IPS-18c (cell line): ENCODE measurements around the gene ZNF674.

Experiments used
- H3K4me3 ChIP-seq: 2 replicates; pipeline ENCODE4 v1.7.0; 2013; ENCODE audit warnings: low read depth, mild to moderate bottlenecking, low read length, moderate library complexity; ENCODE audit not compliant: insufficient read depth
- H3K9me3 ChIP-seq: one replicate; pipeline ENCODE4 v1.6.1; 2013; ENCODE audit warnings: mild to moderate bottlenecking, low read length, moderate library complexity; ENCODE audit not compliant: control insufficient read depth, insufficient read depth

ZNF674 gene

DNA sequence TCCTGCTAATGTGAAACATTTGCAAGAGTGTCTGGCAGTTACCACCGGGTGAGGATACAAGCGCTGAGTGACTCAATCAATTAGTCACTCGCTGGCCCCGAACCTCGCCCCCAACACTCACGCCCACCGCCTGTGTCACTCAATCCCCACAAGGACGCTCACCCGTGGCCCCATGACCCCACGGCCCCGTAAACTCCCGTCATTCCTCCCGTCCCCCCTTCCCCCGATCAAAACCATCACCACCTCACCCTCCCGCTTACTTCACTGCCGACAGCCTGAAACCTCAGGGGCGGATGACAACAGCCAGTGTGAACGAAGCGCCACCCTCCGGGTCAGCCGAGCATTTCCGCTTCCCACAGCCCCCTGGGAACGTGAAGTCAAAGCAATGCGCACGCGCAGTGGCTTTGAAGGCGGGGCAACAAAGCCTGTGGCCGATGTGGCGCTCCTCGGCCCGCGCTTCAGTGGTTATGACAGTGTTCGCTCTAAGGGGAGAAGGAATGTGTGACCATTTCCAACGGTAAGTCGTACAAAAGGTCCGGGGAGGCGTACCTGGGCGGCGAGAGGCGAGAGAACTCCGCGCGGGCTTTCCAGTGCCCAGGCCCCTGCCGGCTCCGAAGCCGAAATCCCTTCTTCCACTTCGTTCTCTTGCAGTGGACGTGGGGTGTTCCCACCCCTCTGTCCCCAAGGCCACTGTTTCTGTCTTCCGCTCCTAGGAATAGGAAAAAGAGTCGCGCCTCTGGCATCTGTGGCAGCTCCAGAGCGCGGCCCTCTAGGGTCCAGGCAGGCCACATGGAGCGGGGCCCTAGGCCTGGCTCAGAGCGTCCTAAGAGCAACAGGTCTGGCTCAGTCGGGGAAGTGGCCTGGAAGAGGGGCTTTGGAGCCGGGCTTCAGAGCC is at the start of gene ZNF674:
TSS of gene ZNF674 (minus strand) at position 311 of the 895 bp plus-strand sequence. CDS start 3,334 bp downstream, outside the sequence.
- H3K4me3 ChIP-seq = peak within 1 kb of the TSS; percentile 74
- H3K9me3 ChIP-seq = peaks cover 12% of the 10 kb centered on the region

DNA sequence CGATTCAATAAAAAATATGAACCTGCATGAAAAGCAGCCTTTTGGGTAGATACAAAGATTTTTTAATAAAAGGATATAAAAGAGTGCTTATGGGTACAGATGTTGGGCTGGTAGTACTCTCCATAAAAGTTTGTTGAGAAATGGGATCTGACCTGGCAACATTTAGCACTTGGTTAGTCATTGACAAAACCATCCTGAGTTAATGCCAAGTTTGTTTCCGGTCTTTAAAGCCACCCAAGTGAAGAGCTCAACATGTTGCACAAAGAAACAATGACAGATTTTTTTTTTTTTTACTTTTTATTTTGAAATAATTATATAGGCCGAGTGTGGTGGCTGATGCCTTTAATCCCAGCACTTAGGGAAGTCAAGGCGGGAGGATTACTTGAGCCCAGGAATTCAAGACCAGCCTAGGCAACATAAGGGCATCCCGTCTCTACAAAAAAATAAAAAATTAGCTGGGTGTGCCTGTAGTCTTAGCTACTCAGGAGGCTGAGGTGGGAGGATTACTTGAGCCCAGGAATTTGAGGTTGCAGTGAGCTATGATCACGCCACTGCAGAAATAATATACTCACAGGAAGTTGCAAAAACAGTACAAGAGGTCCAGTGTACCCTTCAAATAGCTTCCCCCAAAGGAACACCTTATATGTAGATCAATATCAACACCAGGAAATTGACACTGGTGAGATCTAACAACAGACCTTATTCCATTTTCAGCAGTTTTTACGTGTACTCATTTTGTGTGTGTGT is 44.9 kb upstream of the ZNF674 start:
- Histone ChIP-seq H3K9me3 (peaks cover 5% of the 10 kb centered on the region), H3K4me3 (no peak overlapping the region)

GRCh38 chrX:46588263-46588662 is 43.0 kb upstream of the ZNF674 start:
- Histone ChIP-seq H3K4me3 (no peak overlapping the region), H3K9me3 (peaks cover 5% of the 10 kb centered on the region)

GRCh38 chrX:46587753-46588171 is 42.5 kb upstream of the ZNF674 start:
- Histone ChIP-seq H3K4me3 (no peak overlapping the region), H3K9me3 (peaks cover 5% of the 10 kb centered on the region)

DNA sequence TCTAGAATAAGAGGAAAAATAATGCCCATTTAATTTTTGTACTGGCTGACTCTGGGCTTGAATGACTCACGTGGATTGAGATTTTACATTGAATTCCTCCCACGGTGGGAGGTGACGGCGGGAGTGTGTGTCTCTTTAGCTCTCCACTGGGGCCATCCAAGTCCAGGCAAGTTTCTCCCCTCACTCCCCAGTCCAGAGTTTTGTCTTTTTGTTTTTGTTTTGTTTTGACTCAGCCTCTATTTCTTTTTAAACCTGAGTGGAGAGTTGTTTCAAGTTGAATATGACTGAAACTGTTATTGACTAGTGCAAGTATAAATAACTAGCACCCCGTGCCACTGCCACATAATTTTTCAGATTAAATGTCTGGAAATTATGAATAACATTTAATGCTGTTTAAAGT is 41.9 kb upstream of the ZNF674 start:
- H3K4me3 ChIP-seq = no peak overlapping the region
- H3K9me3 ChIP-seq = peaks cover 3% of the 10 kb centered on the region

- H3K9me3 ChIP-seq = peaks cover 5% of the 10 kb centered on the region
- no peak overlapping the region for H3K4me3 ChIP-seq
Observed at GRCh38 chrX:46584736-46585135, 39.5 kb upstream of the ZNF674 start.

- Histone ChIP-seq H3K9me3 (peaks cover 5% of the 10 kb centered on the region), H3K4me3 (no peak overlapping the region)
Observed at GRCh38 chrX:46582966-46583365, 37.7 kb upstream of the ZNF674 start.

- no peak overlapping the region for H3K4me3 ChIP-seq
- peaks cover 5% of the 10 kb centered on the region for H3K9me3 ChIP-seq
Observed at GRCh38 chrX:46582325-46582724, 37.1 kb upstream of the ZNF674 start.

- H3K4me3 ChIP-seq = no peak overlapping the region
- H3K9me3 ChIP-seq = peaks cover 2% of the 10 kb centered on the region
Observed at GRCh38 chrX:46580613-46581012, 35.4 kb upstream of the ZNF674 start.

GRCh38 chrX:46579250-46579649 is 34.0 kb upstream of the ZNF674 start:
- Histone ChIP-seq H3K9me3 (peaks cover 5% of the 10 kb centered on the region), H3K4me3 (no peak overlapping the region)

- peaks cover 7% of the 10 kb centered on the region for H3K9me3 ChIP-seq
- no peak overlapping the region for H3K4me3 ChIP-seq
Observed at GRCh38 chrX:46577221-46578005, 32.2 kb upstream of the ZNF674 start.

DNA sequence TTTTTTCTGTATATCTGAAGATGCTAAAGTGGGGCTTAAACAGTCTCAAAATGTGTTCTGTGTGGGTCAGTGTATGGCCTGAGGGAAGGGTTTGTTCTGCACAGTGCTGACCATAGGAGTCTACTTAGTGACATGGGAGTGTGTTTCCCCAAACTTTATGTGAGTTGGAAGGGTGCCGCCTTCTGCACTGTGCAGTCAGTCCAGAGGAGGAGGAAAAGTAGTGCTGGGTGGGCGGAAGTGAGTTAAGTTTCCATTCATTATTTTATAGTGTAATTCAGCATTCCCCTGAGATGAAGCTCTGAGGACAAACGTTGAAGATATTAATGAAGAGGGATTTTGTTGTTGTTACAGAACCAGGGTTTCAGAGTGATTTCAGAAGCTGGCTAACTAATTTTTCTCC is 31.2 kb upstream of the ZNF674 start:
- peak overlapping the region; percentile 35; the same call in 1 of the 2 replicates for H3K4me3 ChIP-seq

GRCh38 chrX:46575991-46576392 is 30.8 kb upstream of the ZNF674 start:
- peaks cover 9% of the 10 kb centered on the region for H3K9me3 ChIP-seq
- H3K4me3 ChIP-seq = peak overlapping the region; percentile 35; the same call in 1 of the 2 replicates

More for the DNA sequence above, 31.2 kb upstream of the ZNF674 start:
- peaks cover 7% of the 10 kb centered on the region for H3K9me3 ChIP-seq

GRCh38 chrX:46575586-46575985 is 30.4 kb upstream of the ZNF674 start:
- Histone ChIP-seq H3K9me3 (peaks cover 8% of the 10 kb centered on the region), H3K4me3 (peak overlapping the region; percentile 35)

DNA sequence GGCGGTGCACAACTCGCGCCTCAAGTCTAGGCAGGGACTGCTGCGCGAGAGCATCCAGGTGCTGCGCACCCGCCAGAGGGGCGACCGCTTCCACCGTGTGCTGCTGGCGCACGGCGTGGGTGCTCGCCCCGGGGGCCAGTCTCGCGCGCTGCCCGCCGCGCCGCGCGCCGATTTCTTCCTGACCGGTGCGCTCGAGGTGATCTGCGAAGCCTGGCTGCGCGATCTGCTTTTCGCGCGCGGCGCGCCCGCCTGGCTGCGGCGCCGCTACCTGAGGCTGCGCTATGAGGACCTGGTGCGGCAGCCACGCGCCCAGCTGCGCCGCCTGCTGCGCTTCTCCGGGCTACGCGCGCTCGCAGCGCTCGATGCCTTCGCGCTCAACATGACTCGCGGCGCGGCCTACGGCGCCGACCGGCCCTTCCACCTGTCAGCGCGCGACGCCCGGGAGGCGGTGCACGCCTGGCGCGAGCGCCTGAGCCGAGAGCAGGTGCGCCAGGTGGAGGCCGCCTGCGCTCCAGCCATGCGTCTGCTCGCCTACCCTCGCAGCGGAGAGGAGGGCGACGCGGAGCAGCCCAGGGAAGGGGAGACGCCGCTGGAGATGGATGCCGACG is 29.7 kb upstream of the ZNF674 start:
- Histone ChIP-seq H3K9me3 (peaks cover 8% of the 10 kb centered on the region), H3K4me3 (peak overlapping the region; percentile 35)

GRCh38 chrX:46573892-46574773 is 28.9 kb upstream of the ZNF674 start:
- peak overlapping the region; percentile 35 for H3K4me3 ChIP-seq
- H3K9me3 ChIP-seq = peaks cover 8% of the 10 kb centered on the region
